Testis (tissue), 2 donors: ENCODE results near the gene CHST12.
"Not testable (repeated sequence)": the region's sequence is repeated elsewhere in the genome, so short reads cannot be mapped to it uniquely, and the experiment has no call there.

Source experiments
- POLR2A ChIP-seq: fragments of 450-650 bp; IDR thresholded peaks from one replicate; pipeline ENCODE4 v1.6.1; 2017; ENCODE audit warnings: antibody characterized with exemption, mild to moderate bottlenecking, moderate library complexity
- TF ChIP-seq, protein P1 (sequence below), 3 experiments: fragments of 450-650 bp in 2 of 3; fragments of 200-600 bp in 1 of 3; sonication (generic) in 1 of 3; IDR thresholded peaks; one replicate each; pipeline ENCODE4 v1.5.1; 2016 to 2019; ENCODE audit warnings: antibody characterized with exemption in 3 of 3, mild to moderate bottlenecking in 2 of 3, moderate library complexity in 1 of 3

DNA sequence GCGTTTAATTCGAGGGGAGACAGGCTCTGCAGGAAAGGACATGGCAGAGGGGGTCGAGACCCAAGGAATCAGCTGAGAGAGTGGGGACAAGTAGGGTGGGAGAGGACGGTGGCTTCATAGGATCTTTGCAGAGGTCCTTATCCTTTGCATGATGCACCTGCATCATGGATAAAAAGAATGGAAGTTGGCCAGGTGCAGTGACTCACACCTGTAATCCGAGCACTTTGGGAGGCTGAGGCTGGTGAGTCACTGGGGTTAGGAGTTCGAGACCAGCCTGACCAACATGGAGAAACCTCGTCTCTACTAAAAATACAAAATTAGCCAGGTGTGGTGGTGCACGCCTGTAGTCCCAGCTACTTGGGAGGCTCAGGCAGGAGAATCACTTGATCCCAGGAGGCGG lies 17.3 kb upstream of the CHST12 start:
- TF ChIP-seq, protein P1, sequence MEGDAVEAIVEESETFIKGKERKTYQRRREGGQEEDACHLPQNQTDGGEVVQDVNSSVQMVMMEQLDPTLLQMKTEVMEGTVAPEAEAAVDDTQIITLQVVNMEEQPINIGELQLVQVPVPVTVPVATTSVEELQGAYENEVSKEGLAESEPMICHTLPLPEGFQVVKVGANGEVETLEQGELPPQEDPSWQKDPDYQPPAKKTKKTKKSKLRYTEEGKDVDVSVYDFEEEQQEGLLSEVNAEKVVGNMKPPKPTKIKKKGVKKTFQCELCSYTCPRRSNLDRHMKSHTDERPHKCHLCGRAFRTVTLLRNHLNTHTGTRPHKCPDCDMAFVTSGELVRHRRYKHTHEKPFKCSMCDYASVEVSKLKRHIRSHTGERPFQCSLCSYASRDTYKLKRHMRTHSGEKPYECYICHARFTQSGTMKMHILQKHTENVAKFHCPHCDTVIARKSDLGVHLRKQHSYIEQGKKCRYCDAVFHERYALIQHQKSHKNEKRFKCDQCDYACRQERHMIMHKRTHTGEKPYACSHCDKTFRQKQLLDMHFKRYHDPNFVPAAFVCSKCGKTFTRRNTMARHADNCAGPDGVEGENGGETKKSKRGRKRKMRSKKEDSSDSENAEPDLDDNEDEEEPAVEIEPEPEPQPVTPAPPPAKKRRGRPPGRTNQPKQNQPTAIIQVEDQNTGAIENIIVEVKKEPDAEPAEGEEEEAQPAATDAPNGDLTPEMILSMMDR (IDR thresholded peaks at IDR 0.05), result not testable (repeated sequence)
- not testable (repeated sequence) for TF ChIP-seq POLR2A
